ENCODE data around the gene PROZ. TPM values are rescaled to one million over a fixed set of nuclear protein-coding genes. Genes with fewer than 3 reads are reported as not detected.
A peak's percentile ranks its signal among the peaks of the same experiment; 100 is the strongest.

Gene PROZ
- total and polyA plus RNA-seq, 2 of the 13 experiments (the other 11 are each of a cell fraction or from before 2014, with no cell fraction given): 5.6 to 22.5 TPM

- TF ChIP-seq SIN3A (IDR thresholded peaks at IDR 0.05; ENCODE audit: borderline replicate concordance, low read depth, low read length): peak; percentile 48; the same call in 1 of the 2 replicates
- no peak for TF ChIP-seq ZFP90 (CRISPR knock-in tag; IDR thresholded peaks at IDR 0.05; ENCODE audit: borderline replicate concordance)
- TF ChIP-seq ZMAT3 (CRISPR knock-in tag; conservative IDR thresholded peaks at IDR 0.05): peak; percentile 91
- peak; percentile 87; the same call in 1 of the 2 replicates for TF ChIP-seq EEA1 (CRISPR knock-in tag; IDR thresholded peaks at IDR 0.05; ENCODE audit: borderline replicate concordance)
- TF ChIP-seq LBX2 (CRISPR knock-in tag; IDR thresholded peaks at IDR 0.05; ENCODE audit: borderline replicate concordance): peak; percentile 83; the same call in 1 of the 2 replicates
- no peak for TF ChIP-seq NFE2L1 (CRISPR knock-in tag; IDR thresholded peaks at IDR 0.05; ENCODE audit: borderline replicate concordance)
- TF ChIP-seq MED8 (CRISPR knock-in tag; IDR thresholded peaks at IDR 0.05; ENCODE audit: insufficient replicate concordance): no peak
- TF ChIP-seq MXD3 (CRISPR knock-in tag; IDR thresholded peaks at IDR 0.05): peak; percentile 94
Observed at GRCh38 chr13:113209759-113210421, 51.4 kb downstream of the PROZ start (continued).

- ATAC-seq: no peak
- Histone ChIP-seq H3K9ac (ENCODE audit: insufficient read depth, low read depth, low read length) (peak overlapping the region; percentile 48; the same call in 1 of the 2 replicates), H3K27ac (ENCODE audit: extremely low read length, insufficient read depth, low read length) (peak overlapping the region; percentile 77), H3K27me3 (ENCODE audit: control insufficient read depth in 1 of 2, insufficient read depth in 2 of 2, low read length in 2 of 2) (no peaks in the 10 kb centered on the region), H3K4me3 (replicated peaks in 1 of 3; ENCODE audit: insufficient read depth in 1 of 3, low read depth in 2 of 3, low read length in 3 of 3) (peak overlapping the region; percentile 83 to 96 (median 83); a peak in 5 of 6 replicates), H3K4me2 (ENCODE audit: low read depth, low read length) (peak overlapping the region; percentile 82), H3K79me2 (ENCODE audit: insufficient read depth, low read length) (peaks cover 87% of the 10 kb centered on the region), H3K9me3 (ENCODE audit: low read length) (no peaks in the 10 kb centered on the region), H2AFZ (ENCODE audit: low read length) (no peak overlapping the region), H4K20me1 (ENCODE audit: insufficient read depth, low read length) (peaks cover 47% of the 10 kb centered on the region), H3K4me1 (ENCODE audit: insufficient read depth, low read length) (peaks cover 74% of the 10 kb centered on the region), H3K36me3 (replicated peaks in 1 of 2; ENCODE audit: control insufficient read depth in 1 of 2, insufficient read depth in 2 of 2, low read length in 2 of 2) (peaks cover 0 to 30% of the 10 kb centered on the region in 2 experiments; a peak in 2 of 5 replicates)
- no peak for DNase-seq (ENCODE audit: low spot score)
- ChIA-PET POLR2A (interaction anchor here (2.9 kb wide), 1 partner anchor 28 kb away, joined by 16 read pairs; no protein-coding TSS in a partner anchor), CTCF (ENCODE audit: low intra/inter-chr PET ratio, low total read pairs) (no interaction called here)
- intact Hi-C loops (cut with micrococcal nuclease; ENCODE audit: unreplicated experiment): no loop called here
- 80% methylated on average over 6 of the region's 6 CpGs for WGBS (ENCODE audit: low lambda C conversion rate)
- FAIRE-seq: peak; percentile 4
- TF ChIP-seq RNF2 (conservative IDR thresholded peaks at IDR 0.05; ENCODE audit: low read depth): no peak
- no peak for TF ChIP-seq GRHL1 (CRISPR knock-in tag; conservative IDR thresholded peaks at IDR 0.05)
- TF ChIP-seq ZFP82 (CRISPR knock-in tag; IDR thresholded peaks at IDR 0.05; ENCODE audit: borderline replicate concordance): 0 out of 2 replicates have a peak, but pooled peaks have one; percentile 17
- no peak for TF ChIP-seq ZNF567 (CRISPR knock-in tag; IDR thresholded peaks at IDR 0.05; ENCODE audit: borderline replicate concordance)
- no peak for TF ChIP-seq ZFY (CRISPR knock-in tag; IDR thresholded peaks at IDR 0.05)
- TF ChIP-seq ZNF543 (CRISPR knock-in tag; IDR thresholded peaks at IDR 0.05): 0 out of 2 replicates have a peak, but pooled peaks have one; percentile 10
- in situ Hi-C loops (cut with HindIII; ENCODE audit: extremely low pct_ligation_motif_present, low pct_unique_long_range_greater_than_20kb): no loop called here
- BruUV-seq (replicated peaks): TSS peak; percentile 63
Observed at GRCh38 chr13:113210833-113211232, 52.4 kb downstream of the PROZ start.

Measured in HepG2 (cell line).